C1 segment of cervical spinal cord (tissue), 14 donors: Measurements from ENCODE around the gene GJB3.

Experiments used
- DNase-seq, 14 donors: peaks; one replicate each; lab custom pipeline; 2025; lab: John Stamatoyannopoulos, UW

The GJB3 gene

DNA sequence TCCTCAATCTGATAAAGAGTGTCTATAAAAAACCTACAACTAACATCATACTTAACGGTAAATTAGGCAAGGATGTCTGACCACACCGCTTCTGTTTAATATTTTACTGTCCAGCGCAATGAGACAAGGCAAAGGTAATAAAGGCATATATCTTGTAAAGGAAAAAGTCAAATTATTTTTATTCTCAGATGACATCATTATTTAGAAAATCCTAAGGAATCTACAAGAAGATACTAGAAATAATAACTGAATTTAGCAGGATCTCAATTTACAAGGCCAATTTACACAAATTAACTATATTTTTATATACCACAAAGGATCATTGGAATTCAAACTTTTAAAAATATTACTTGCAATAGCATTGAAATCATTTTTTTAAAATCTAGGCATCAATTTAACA lies 41.2 kb downstream of the GJB3 start:
- no peak for DNase-seq

DNA sequence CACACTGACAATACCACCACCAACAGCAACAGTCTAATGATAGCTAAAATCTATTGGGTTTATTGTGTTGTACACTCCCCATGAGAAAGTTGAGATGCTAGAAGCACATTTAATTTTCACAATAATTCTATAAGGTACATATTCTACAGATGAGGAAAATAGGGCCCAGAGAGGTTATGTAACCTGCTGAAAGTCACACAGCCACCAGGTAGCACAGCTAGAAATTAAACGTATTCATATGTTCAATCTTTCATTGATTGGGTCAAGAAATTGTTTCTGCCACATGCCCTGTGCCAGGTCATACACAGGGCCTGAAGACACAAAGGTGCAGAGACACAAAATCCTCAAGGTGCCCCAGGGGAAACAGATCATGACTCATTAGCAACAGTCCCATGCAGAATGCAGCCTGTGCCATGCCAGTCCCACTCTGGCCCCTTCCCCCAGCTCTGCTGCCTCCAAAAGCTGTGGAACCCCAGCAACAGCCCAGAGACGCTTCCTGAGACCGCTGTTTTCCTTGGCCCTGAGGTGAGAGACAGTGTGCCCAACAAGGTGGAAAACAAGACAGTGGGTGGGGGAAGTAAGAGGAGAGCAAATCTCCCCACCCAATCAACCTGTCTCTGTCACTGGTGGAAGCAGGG lies 43.9 kb downstream of the GJB3 start:
- no peak for DNase-seq

DNA sequence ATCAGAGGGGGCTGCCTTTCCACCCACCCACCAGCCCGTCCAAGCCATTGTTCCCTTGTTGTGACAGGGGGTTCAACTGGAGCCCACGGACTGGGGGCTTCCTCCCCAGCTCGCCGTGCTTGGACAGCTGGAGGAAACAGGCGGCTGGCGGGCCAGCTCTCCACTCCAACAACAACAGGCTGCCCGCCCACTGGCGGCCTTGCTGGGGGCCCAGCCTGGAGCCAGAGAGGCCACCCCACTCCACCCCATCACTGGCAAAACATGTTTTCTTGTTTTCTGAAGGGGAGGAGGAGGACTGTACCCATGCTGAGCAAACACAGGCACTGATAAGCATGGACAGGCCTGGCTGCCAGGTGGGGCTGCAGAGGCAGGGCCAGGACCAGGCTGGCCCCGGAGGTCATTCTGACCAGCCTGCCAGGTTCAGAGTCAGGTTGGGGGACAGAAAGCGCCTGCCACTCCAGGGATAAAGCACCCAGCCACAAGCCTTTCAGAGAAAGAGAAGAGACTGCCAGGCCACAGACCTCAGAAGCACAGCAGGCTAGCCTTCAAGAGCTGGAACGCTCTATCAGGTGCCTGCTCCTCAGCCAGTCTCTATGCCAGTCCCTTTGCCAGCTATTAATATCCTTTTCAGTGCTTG lies 44.6 kb downstream of the GJB3 start:
- DNase-seq = no peak

- DNase-seq = no peak
These were observed 46.4 kb downstream of the GJB3 start for GRCh38 chr1:34827341-34827941.

GRCh38 chr1:34828611-34829010 lies 47.6 kb downstream of the GJB3 start:
- DNase-seq = no peak

- no peak for DNase-seq
These were observed 48.2 kb downstream of the GJB3 start for GRCh38 chr1:34829250-34829649.

GRCh38 chr1:34831721-34832246 lies 50.8 kb downstream of the GJB3 start:
- no peak for DNase-seq

- DNase-seq = no peak
These were observed 52.7 kb downstream of the GJB3 start for GRCh38 chr1:34833711-34834110.
